OCI-LY3 (cell line): Measurements from ENCODE around the gene CNTNAP2.

Source experiments
- H2AFZ ChIP-seq: fragments of 200-600, 300-600 bp; shearing (Covaris generic); 2 replicates; pipeline ENCODE4 v1.6.0; 2014; ENCODE audit warnings: antibody characterized with exemption, low read depth, low read length
- H3K27ac ChIP-seq: fragments of 200-600, 300-600 bp; sonication (generic); 2 replicates; pipeline ENCODE4 v1.5.1; 2014; ENCODE audit warnings: mild to moderate bottlenecking, low read length, moderate library complexity, mixed read lengths
- H3K27me3 ChIP-seq: fragments of 200-600, 300-600 bp; sonication (generic); 2 replicates; pipeline ENCODE4 v1.6.1; 2014; ENCODE audit warnings: low read depth, low read length, mixed read lengths
- H3K36me3 ChIP-seq: fragments of 200-600, 300-600 bp; sonication (generic); replicated peaks from 2 replicates; pipeline ENCODE3; 2014; ENCODE audit warnings: low read depth, low read length, mixed read lengths
- H3K4me1 ChIP-seq: fragments of 300-600, 200-600 bp; sonication (generic); 2 replicates; pipeline ENCODE4 v1.6.1; 2014; ENCODE audit warnings: low read length, mixed read lengths
- H3K4me2 ChIP-seq: fragments of 200-600, 300-600 bp; sonication (generic); 2 replicates; pipeline ENCODE4 v1.6.1; 2014; ENCODE audit warnings: low read length, mixed read lengths
- H3K4me3 ChIP-seq: fragments of 300-600, 200-600 bp; sonication (generic); 2 replicates; pipeline ENCODE4 v1.5.1; 2014; ENCODE audit warnings: antibody characterized with exemption, mild to moderate bottlenecking, low read length, moderate library complexity
- H3K79me2 ChIP-seq: fragments of 300-600, 200-600 bp; shearing (Covaris generic); 2 replicates; pipeline ENCODE4 v1.6.1; 2014; ENCODE audit warnings: mild to moderate bottlenecking, low read length, mixed read lengths
- H3K9ac ChIP-seq: fragments of 300-600, 200-600 bp; shearing (Covaris generic); 2 replicates; pipeline ENCODE4 v1.6.0; 2014; ENCODE audit warnings: mild to moderate bottlenecking, low read length, moderate library complexity
- H3K9me3 ChIP-seq: fragments of 200-600, 300-600 bp; shearing (Covaris generic); 2 replicates; pipeline ENCODE4 v1.6.1; 2014; ENCODE audit warnings: low read length, mixed read lengths; ENCODE audit not compliant: insufficient read depth
- H4K20me1 ChIP-seq: fragments of 200-600, 300-600 bp; sonication (generic); 2 replicates; pipeline ENCODE4 v1.6.1; 2016; ENCODE audit warnings: low read length, mixed read lengths; ENCODE audit not compliant: insufficient read depth
- CTCF ChIP-seq: fragments of 200-600, 300-600 bp; sonication (generic); IDR thresholded peaks from 2 replicates; pipeline ENCODE4 v1.5.1; 2014; ENCODE audit warnings: antibody characterized with exemption, low read length, low read depth
- EZH2phosphoT487 ChIP-seq: fragments of 200-600 bp; shearing (Covaris generic); IDR thresholded peaks from 2 replicates; pipeline ENCODE4 v1.6.1; 2018; ENCODE audit warnings: antibody characterized with exemption, mixed run types, low read depth

Gene CNTNAP2

GRCh38 chr7:146393346-146393745, 276.7 kb downstream of the CNTNAP2 start:
- Histone ChIP-seq H3K9me3 (no peaks in the 10 kb centered on the region), H3K27me3 (no peaks in the 10 kb centered on the region), H3K4me2 (no peak overlapping the region), H3K4me3 (no peak overlapping the region), H4K20me1 (no peaks in the 10 kb centered on the region), H3K79me2 (no peaks in the 10 kb centered on the region), H3K9ac (no peak overlapping the region), H3K27ac (no peak overlapping the region), H3K4me1 (no peaks in the 10 kb centered on the region), H2AFZ (no peak overlapping the region), H3K36me3 (no peaks in the 10 kb centered on the region)
- TF ChIP-seq CTCF (no peak), EZH2phosphoT487 (no peak)

GRCh38 chr7:146397141-146397540, 280.5 kb downstream of the CNTNAP2 start:
- H2AFZ ChIP-seq: no peak overlapping the region
- H3K9me3 ChIP-seq: no peaks in the 10 kb centered on the region
- H4K20me1 ChIP-seq: no peaks in the 10 kb centered on the region
- no peak for TF ChIP-seq EZH2phosphoT487
- TF ChIP-seq CTCF: no peak
- H3K4me1 ChIP-seq: no peaks in the 10 kb centered on the region
- H3K36me3 ChIP-seq: no peaks in the 10 kb centered on the region
- no peak overlapping the region for H3K27ac ChIP-seq
- no peaks in the 10 kb centered on the region for H3K27me3 ChIP-seq
- H3K4me3 ChIP-seq: no peak overlapping the region
- no peak overlapping the region for H3K4me2 ChIP-seq
- H3K9ac ChIP-seq: no peak overlapping the region
- no peaks in the 10 kb centered on the region for H3K79me2 ChIP-seq

GRCh38 chr7:146401939-146402338, 285.3 kb downstream of the CNTNAP2 start:
- Histone ChIP-seq H3K27me3 (no peaks in the 10 kb centered on the region), H3K9ac (no peak overlapping the region), H4K20me1 (no peaks in the 10 kb centered on the region), H3K4me2 (no peak overlapping the region), H3K27ac (no peak overlapping the region), H3K4me3 (no peak overlapping the region), H2AFZ (no peak overlapping the region), H3K79me2 (no peaks in the 10 kb centered on the region), H3K4me1 (no peaks in the 10 kb centered on the region), H3K36me3 (no peaks in the 10 kb centered on the region), H3K9me3 (no peaks in the 10 kb centered on the region)
- TF ChIP-seq CTCF (no peak), EZH2phosphoT487 (no peak)

GRCh38 chr7:146405737-146406136, 289.1 kb downstream of the CNTNAP2 start:
- Histone ChIP-seq H3K4me3 (no peak overlapping the region), H3K36me3 (no peaks in the 10 kb centered on the region), H2AFZ (no peak overlapping the region), H3K9ac (no peak overlapping the region), H3K27ac (no peak overlapping the region), H3K4me1 (no peaks in the 10 kb centered on the region), H3K4me2 (no peak overlapping the region), H3K27me3 (no peaks in the 10 kb centered on the region), H3K9me3 (no peaks in the 10 kb centered on the region), H3K79me2 (no peaks in the 10 kb centered on the region), H4K20me1 (no peaks in the 10 kb centered on the region)
- TF ChIP-seq CTCF: no peak
